GM21423 (cell line): ENCODE measurements around the gene ZNF484.
"Not testable (repeated sequence)": the region's sequence is repeated elsewhere in the genome, so short reads cannot be mapped to it uniquely, and the experiment has no call there.

Source experiments
- ATAC-seq: cut with Tn5 transposase; IDR thresholded peaks from one replicate; pipeline ENCODE4 v1.9.1; 2021; ENCODE audit warnings: mild to moderate bottlenecking, moderate library complexity; ENCODE audit not compliant: unreplicated experiment

The ZNF484 gene

DNA sequence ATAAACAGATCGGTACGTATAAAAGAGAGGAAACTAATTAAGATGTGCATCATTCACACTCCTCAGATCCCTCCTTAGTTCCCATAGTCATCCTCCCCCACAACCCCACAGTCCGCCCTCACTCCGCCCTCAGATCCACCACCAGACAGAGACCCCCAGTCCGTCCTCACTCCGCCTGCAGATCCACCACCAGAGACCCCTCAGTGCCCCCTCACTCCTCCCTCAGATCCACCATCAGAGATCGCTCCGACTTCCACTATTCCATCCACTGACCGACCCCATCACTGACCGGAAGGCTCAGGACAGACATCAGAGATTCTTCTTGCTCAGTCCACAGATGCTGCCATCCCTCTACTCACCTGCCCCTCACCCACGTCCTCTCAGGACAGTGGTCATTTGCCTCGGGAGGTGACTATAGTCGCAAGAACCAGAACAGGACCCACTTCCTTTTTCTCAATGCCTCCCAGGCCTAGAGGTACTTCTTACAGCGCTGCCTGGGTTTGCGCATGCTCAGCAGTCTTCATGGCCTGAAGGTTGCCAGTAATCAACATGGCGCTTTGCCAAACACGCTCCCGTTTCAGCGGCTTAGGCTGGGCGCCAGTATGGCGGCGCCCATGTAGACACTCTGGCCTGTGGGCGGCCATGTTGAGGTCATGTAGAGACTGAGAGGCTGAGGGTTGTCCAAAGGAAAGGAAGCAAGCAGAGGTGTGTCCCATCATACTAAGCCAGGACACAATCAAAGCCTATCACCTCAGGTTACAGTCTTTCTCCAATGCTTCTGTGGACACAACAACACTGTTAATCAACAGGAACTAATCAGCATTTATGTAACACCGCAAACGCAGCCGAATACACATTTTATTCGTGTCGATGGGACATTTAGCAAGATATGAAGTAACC is at the start of gene ZNF484:
TSS of gene ZNF484 (minus strand) at position 508 of the 900 bp plus-strand sequence. CDS start 3,009 bp downstream, outside the sequence.
- ATAC-seq, result peak; percentile 100

- ATAC-seq, result no peak
Observed at GRCh38 chr9:92920437-92920836, 42.6 kb upstream of the ZNF484 start.

DNA sequence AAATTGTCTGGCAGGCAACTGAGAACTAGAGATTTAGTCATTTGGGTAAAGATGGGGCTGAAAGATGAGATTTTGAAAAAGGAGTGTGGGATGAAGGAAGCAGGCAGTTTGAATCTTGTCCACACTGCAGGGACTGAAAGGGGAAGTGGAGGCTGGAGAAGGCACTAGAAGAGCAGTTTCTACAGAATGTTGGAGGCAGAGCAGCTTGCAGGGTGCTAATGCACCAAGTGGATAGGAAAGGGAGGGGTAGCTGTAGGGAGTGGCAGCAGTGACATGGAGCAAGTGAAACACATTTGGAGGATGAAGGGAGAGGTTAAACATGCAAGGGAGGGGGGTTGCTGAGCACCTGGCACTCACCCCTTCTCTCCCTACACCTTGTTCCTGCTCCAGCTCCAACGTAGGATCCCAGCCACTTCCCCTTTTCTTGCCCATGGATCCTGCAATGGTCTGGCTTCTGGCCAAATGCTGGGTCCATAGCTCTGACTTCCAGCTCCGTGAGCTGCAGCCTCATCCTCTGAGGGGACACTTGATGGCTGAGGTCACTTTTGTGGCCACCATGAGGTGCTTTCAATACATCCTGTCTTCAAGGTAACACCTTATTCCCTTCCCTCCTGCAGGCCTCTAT is 39.5 kb upstream of the ZNF484 start:
- ATAC-seq, result no peak

DNA sequence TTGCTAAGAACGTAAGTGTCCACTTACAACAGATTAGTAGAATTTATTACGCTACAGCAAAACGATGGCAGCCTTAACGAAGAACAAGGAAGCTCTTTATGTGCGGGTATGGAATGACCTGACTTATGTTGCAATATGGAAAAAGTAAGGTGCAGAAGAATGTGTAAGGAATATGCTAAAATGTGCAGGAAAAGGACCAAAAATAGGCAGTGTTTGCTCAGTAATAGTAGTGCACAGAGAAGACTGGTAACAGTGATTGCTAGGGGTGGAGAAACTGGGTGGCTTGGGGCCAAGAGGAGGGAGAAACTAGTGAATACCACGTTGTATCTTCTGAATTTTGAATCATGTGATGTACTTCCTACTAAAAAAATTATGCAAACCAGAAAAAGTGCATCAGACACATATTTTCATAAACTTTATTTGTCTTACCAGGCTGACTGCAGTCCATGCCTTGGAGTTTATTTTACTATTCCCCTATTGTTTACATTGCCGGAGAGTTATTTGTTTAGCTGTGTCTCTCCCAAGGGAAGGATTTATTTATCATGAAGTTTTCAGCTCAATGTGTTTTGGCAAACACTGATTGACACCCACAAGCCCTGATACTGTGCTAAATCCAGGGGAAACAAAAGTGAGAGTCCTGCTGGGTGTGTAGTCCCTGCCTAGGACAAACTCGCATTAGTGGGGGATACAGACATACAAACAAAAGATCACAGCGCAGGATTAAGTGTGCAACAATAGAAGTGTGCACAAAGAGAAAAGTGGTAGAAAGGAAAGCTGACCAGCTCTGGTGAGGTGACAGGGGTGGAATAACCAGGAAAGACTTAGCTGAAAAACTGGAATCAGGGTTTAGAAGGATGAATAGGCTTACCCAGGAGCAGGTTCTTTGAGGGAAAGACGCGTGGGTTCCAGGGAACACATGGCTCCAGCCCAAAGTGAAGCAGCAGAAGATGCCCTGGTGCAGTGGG is 34.0 kb upstream of the ZNF484 start:
- no peak for ATAC-seq

DNA sequence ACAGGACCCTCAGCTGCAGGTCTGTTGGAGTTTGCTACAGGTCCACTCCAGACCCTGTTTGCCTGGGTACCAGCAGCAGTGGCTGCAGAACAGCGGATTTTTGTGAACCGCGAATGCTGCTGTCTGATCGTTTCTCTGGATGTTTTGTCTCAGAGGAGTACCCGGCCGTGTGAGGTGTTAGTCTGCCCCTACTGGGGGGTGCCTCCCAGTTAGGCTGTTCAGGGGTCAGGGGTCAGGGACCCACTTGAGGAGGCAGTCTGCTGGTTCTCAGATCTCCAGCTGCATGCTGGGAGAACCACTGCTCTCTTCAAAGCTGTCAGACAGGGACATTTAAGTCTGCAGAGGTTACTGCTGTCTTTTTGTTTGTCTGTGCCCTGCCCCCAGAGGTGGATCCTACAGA is 27.3 kb upstream of the ZNF484 start:
- ATAC-seq, result not testable (repeated sequence)

GRCh38 chr9:92897323-92897722 is 19.5 kb upstream of the ZNF484 start:
- no peak for ATAC-seq

GRCh38 chr9:92895812-92896436 is 18.1 kb upstream of the ZNF484 start:
- no peak for ATAC-seq

- ATAC-seq, result no peak
Observed at GRCh38 chr9:92894711-92895362, 17.0 kb upstream of the ZNF484 start.

GRCh38 chr9:92893916-92894610 is 16.2 kb upstream of the ZNF484 start:
- not testable (repeated sequence) for ATAC-seq

GRCh38 chr9:92892276-92892675 is 14.4 kb upstream of the ZNF484 start:
- not testable (repeated sequence) for ATAC-seq

DNA sequence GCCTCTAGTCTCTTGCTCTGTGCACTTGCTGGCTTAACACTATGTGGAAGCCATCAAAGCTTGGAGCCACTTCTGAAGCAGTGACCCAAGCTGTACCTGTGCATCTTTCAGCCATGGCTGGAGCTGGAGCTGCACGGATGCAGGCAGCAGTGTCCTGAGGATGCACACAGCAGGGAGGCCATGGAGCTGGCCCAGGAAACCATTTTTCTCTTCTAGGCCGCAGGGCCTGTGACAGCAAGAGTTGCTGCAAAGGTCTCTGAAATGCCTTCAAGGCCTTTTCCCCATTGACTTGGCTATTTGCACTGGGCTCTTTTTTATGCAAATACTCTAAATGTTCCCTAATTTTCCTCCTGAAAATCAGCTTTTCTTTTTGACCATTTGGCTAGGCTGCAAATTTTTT is 12.9 kb upstream of the ZNF484 start:
- ATAC-seq, result no peak

DNA sequence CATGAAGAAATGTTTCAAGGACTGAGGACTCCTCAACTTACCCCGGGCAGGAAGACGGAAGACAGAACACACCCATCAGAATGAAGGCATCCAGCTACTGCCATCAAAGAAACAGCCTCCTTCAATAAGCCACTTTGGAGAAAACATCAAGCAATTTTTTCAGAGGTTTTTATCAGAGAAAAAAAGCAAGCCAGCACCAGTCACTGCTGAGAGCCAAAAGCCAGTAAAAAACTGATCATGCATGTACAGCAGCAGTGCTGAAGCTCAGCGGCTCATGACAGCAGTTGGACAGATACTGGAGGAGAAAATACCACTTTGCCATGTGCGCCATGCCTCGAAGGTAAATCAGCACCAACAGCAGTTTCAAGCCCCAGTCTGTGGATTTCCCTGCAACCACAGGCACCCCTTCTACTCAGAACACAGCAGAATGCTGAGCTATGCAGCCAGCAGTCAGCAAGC is 10.1 kb upstream of the ZNF484 start:
- no peak for ATAC-seq

DNA sequence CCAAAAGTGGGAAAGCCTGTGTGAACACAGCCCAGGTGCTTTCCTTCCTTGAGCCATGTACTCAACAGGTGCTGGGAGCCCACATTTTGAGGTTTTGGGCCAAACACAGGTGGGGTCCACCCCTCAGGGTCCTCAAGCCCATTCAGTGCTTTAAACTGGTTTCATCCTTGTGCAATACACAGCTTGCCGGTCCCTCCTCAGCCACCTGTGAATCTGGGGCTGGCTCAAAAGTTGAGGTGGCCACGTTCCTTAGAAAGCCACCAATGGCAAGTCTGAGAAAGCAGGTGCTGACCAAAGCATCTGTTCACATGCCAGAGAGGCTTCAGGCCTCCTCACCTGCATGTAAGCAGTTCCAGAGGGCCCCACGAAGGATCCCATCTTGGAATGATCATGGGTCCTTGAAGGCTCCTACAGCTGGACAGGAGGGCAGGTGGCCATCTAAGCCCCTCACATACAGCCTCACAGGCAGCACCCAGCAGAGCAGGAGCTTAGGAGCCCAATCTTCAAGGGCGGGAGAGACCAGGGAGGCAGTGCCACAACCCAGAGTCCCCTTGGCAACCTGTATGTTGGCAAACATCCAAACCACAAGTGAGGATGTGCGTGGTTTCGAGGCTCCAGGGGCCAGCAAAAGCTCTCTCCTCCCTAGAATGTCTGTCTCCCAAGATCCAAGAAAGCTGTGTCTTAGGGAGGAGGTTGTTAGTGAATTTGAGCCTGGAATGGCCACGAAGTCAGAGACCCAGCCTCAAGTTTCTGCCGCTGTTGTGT is 9.2 kb upstream of the ZNF484 start:
- ATAC-seq, result not testable (repeated sequence)

- ATAC-seq, result not testable (repeated sequence)
Observed at GRCh38 chr9:92883666-92884405, 6.0 kb upstream of the ZNF484 start.

GRCh38 chr9:92882276-92882675 is 4.4 kb upstream of the ZNF484 start:
- no peak for ATAC-seq

GRCh38 chr9:92875373-92875772 is 2.5 kb downstream of the ZNF484 start:
- ATAC-seq, result no peak

DNA sequence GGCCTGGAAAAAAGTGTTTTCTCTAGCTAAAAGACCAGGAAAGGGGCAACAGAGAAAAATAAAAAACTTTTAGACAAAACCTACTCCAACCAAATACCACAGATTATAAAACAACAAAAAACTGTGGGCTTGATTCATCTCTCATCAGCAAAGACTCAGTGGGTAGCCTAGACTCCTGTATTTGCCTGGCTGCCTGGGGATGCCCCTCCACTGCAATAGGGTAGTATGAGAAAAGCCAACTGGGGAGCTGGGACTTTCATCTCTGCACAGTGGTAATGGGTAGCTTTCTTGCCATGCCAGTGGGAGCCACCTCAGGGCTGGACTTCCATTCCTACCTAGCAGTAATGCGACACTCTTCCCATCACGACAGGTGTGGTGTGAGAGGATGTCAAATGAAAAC is 7.5 kb downstream of the ZNF484 start:
- no peak for ATAC-seq

- not testable (repeated sequence) for ATAC-seq
Observed at GRCh38 chr9:92866600-92866999, 11.2 kb downstream of the ZNF484 start.
